ENCODE measurements around the gene TWIST1.

TWIST1 gene

GRCh38 chr7:19117091-19117869, at the start of gene TWIST1:
TSS of gene TWIST1 (minus strand) at chr7:19117636. CDS start at chr7:19117321, 315 bp downstream.
- Histone ChIP-seq H3K4me1 (ENCODE audit: control insufficient read depth in 1 of 2, insufficient read depth in 1 of 2, low read depth in 1 of 2, low read length in 1 of 2) (peaks cover 0 to 16% of the 10 kb centered on the region in 2 experiments), H3K9me3 (no peaks in the 10 kb centered on the region), H3K27me3 (peaks cover 100% of the 10 kb centered on the region), H3K27ac (no peak within 1 kb of the TSS), H3K4me3 (ENCODE audit: low read depth in 1 of 2, low read length in 1 of 2) (peak within 1 kb of the TSS in 1 of 2 experiments; percentile 18), H3K36me3 (no peaks in the 10 kb centered on the region)
- TF ChIP-seq, protein P1, sequence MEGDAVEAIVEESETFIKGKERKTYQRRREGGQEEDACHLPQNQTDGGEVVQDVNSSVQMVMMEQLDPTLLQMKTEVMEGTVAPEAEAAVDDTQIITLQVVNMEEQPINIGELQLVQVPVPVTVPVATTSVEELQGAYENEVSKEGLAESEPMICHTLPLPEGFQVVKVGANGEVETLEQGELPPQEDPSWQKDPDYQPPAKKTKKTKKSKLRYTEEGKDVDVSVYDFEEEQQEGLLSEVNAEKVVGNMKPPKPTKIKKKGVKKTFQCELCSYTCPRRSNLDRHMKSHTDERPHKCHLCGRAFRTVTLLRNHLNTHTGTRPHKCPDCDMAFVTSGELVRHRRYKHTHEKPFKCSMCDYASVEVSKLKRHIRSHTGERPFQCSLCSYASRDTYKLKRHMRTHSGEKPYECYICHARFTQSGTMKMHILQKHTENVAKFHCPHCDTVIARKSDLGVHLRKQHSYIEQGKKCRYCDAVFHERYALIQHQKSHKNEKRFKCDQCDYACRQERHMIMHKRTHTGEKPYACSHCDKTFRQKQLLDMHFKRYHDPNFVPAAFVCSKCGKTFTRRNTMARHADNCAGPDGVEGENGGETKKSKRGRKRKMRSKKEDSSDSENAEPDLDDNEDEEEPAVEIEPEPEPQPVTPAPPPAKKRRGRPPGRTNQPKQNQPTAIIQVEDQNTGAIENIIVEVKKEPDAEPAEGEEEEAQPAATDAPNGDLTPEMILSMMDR (IDR thresholded peaks at IDR 0.05): no peak

DNA sequence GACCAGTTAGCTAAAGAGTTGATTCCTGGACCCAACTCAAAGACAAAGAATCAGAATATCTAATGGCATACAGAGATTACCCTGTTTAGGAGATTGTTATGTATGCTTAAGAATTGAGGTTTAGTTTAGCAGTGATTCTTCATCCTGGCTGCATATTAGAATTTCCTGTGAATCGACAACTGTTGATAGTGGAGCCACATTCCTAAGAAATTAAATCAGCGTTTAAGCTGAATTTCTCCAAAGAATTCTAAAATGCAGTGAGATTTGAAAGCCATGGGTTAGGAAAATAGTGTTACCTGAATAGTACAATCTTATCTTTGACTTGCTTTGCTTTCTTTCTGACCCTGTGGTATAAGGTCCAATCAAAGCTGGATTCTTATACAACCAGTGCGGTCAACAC, 44.2 kb upstream of the TWIST1 start:
- H3K27me3 ChIP-seq: no peaks in the 10 kb centered on the region
- H3K4me1 ChIP-seq (ENCODE audit: control insufficient read depth in 1 of 2, insufficient read depth in 1 of 2, low read depth in 1 of 2, low read length in 1 of 2): no peaks in the 10 kb centered on the region
- TF ChIP-seq, protein P1 (IDR thresholded peaks at IDR 0.05): no peak
- no peak overlapping the region for H3K27ac ChIP-seq
- no peaks in the 10 kb centered on the region for H3K36me3 ChIP-seq
- no peaks in the 10 kb centered on the region for H3K9me3 ChIP-seq
- H3K4me3 ChIP-seq (ENCODE audit: low read depth in 1 of 2, low read length in 1 of 2): no peak overlapping the region

GRCh38 chr7:19146699-19147098, 29.3 kb upstream of the TWIST1 start:
- Histone ChIP-seq H3K36me3 (no peaks in the 10 kb centered on the region), H3K9me3 (no peaks in the 10 kb centered on the region), H3K4me1 (ENCODE audit: control insufficient read depth in 1 of 2, insufficient read depth in 1 of 2, low read depth in 1 of 2, low read length in 1 of 2) (no peaks in the 10 kb centered on the region), H3K27ac (no peak overlapping the region), H3K27me3 (peaks cover 57% of the 10 kb centered on the region), H3K4me3 (ENCODE audit: low read depth in 1 of 2, low read length in 1 of 2) (no peak overlapping the region)
- TF ChIP-seq, protein P1 (IDR thresholded peaks at IDR 0.05): no peak

GRCh38 chr7:19145434-19146115, 28.1 kb upstream of the TWIST1 start:
- Histone ChIP-seq H3K9me3 (no peaks in the 10 kb centered on the region), H3K36me3 (no peaks in the 10 kb centered on the region), H3K27ac (no peak overlapping the region), H3K4me3 (ENCODE audit: low read depth in 1 of 2, low read length in 1 of 2) (no peak overlapping the region), H3K27me3 (peaks cover 66% of the 10 kb centered on the region), H3K4me1 (ENCODE audit: control insufficient read depth in 1 of 2, insufficient read depth in 1 of 2, low read depth in 1 of 2, low read length in 1 of 2) (no peaks in the 10 kb centered on the region)
- TF ChIP-seq, protein P1 (IDR thresholded peaks at IDR 0.05): no peak

- no peaks in the 10 kb centered on the region for H3K4me1 ChIP-seq (ENCODE audit: control insufficient read depth in 1 of 2, insufficient read depth in 1 of 2, low read depth in 1 of 2, low read length in 1 of 2)
- H3K36me3 ChIP-seq: no peaks in the 10 kb centered on the region
- no peak within 1 kb of the TSS for H3K27ac ChIP-seq
- TF ChIP-seq, protein P1 (IDR thresholded peaks at IDR 0.05): no peak
- peaks cover 66% of the 10 kb centered on the region for H3K27me3 ChIP-seq
- no peaks in the 10 kb centered on the region for H3K9me3 ChIP-seq
- no peak within 1 kb of the TSS for H3K4me3 ChIP-seq (ENCODE audit: low read depth in 1 of 2, low read length in 1 of 2)
Observed at GRCh38 chr7:19144661-19145433, 27.4 kb upstream of the TWIST1 start, which contains the start of gene FERD3L. TSS of gene FERD3L (minus strand) at chr7:19145421. CDS start at chr7:19145362, 59 bp downstream.
